Measurements from ENCODE around the gene EGFR.

DNA sequence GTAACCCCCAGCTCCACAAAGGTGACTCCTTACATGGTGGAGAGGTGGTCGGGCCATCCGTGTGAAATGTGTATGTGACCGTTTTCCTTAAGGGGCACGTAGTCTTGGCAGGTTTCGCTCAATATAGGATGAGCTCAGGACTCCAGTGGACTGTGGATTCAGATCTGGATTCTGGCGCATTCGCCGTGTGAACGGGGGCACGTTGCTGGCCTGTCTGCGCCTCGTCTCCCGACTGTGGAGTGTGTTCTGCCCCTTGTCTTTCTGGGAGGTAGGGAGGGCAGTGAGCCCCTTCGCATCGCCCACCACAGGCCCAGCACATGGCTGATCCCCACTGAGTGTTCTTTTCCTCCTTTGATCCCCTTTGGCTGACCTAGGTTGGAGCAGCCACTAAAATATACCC, 165.1 kb downstream of the EGFR start:
- no peak for TF ChIP-seq POLR2A (IDR thresholded peaks at IDR 0.05)
- TF ChIP-seq, protein P1, sequence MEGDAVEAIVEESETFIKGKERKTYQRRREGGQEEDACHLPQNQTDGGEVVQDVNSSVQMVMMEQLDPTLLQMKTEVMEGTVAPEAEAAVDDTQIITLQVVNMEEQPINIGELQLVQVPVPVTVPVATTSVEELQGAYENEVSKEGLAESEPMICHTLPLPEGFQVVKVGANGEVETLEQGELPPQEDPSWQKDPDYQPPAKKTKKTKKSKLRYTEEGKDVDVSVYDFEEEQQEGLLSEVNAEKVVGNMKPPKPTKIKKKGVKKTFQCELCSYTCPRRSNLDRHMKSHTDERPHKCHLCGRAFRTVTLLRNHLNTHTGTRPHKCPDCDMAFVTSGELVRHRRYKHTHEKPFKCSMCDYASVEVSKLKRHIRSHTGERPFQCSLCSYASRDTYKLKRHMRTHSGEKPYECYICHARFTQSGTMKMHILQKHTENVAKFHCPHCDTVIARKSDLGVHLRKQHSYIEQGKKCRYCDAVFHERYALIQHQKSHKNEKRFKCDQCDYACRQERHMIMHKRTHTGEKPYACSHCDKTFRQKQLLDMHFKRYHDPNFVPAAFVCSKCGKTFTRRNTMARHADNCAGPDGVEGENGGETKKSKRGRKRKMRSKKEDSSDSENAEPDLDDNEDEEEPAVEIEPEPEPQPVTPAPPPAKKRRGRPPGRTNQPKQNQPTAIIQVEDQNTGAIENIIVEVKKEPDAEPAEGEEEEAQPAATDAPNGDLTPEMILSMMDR (IDR thresholded peaks at IDR 0.05), result no peak

Data from right lobe of liver (tissue), 4 donors.